Caco-2 (cell line): ENCODE measurements around the gene ARHGEF10L. TPM values are rescaled to one million over a fixed set of nuclear protein-coding genes. Genes with fewer than 3 reads are reported as not detected.

Source experiments
- BruUV-seq: library from RNA; stranded (reverse); fragments of 400-500 nt; replicated peaks from 2 replicates; lab custom pipeline; 2021; lab: Mats Ljungman, UMichigan
- CTCF ChIA-PET: fragments of 300-600 bp; sonication (Branson Sonifier 250); formaldehyde crosslinking; loops from one replicate; lab custom pipeline; 2022; ENCODE audit warnings: antibody characterized with exemption; lab: Charles Lee
- POLR2A ChIA-PET: fragments of 300-600 bp; sonication (Branson Sonifier 250); formaldehyde crosslinking; loops from one replicate; lab custom pipeline; 2022; ENCODE audit warnings: antibody characterized with exemption; lab: Charles Lee
- DNase-seq, 2 experiments: peaks; one replicate each; pipeline versions ENCODE4 v3.0.0 to v3.0.0-alpha.2; 2020 to 2022
- H3K27me3 ChIP-seq: replicated peaks from 2 replicates; pipeline ENCODE4 v1.6.0; 2011; ENCODE audit warnings: low read length; ENCODE audit not compliant: control insufficient read depth, insufficient read depth
- H3K36me3 ChIP-seq: 2 replicates; pipeline ENCODE4 v1.5.1; 2011; ENCODE audit warnings: low read length; ENCODE audit not compliant: control insufficient read depth, insufficient read depth
- H3K4me1 ChIP-seq: fragments of 250-450 bp; sonication (Bioruptor Pico); 2 replicates; pipeline ENCODE4 v1.5.1; 2020; ENCODE audit warnings: mild to moderate bottlenecking
- H3K4me3 ChIP-seq: 2 replicates; pipeline ENCODE4 v1.5.1; 2011; ENCODE audit warnings: low read depth, mild to moderate bottlenecking, control low read depth, low read length
- H3K9me3 ChIP-seq: fragments of 250-450 bp; sonication (Bioruptor Pico); 2 replicates; pipeline ENCODE4 v1.5.1; 2020; ENCODE audit warnings: mild to moderate bottlenecking, moderate library complexity
- H3K27ac Mint-ChIP-seq: one replicate; pipeline ENCODE4 v1.8.0; 2022; ENCODE audit warnings: mixed read lengths; ENCODE audit not compliant: unreplicated experiment
- H3K27me3 Mint-ChIP-seq: one replicate; pipeline ENCODE4 v1.8.0; 2022; ENCODE audit warnings: mixed read lengths; ENCODE audit not compliant: insufficient read depth, unreplicated experiment
- H3K36me3 Mint-ChIP-seq: one replicate; pipeline ENCODE4 v1.8.0; 2022; ENCODE audit warnings: mild to moderate bottlenecking, mixed read lengths; ENCODE audit not compliant: insufficient read depth, unreplicated experiment
- H3K4me1 Mint-ChIP-seq: one replicate; pipeline ENCODE4 v1.8.0; 2022; ENCODE audit warnings: low read depth, mixed read lengths; ENCODE audit not compliant: unreplicated experiment
- H3K4me3 Mint-ChIP-seq: one replicate; pipeline ENCODE4 v1.8.0; 2022; ENCODE audit warnings: mild to moderate bottlenecking, moderate library complexity, mixed read lengths; ENCODE audit not compliant: unreplicated experiment
- H3K9me3 Mint-ChIP-seq: one replicate; pipeline ENCODE4 v1.8.0; 2022; ENCODE audit warnings: mixed read lengths; ENCODE audit not compliant: unreplicated experiment
- intact Hi-C: fragments of 100-400 bp; cut with micrococcal nuclease; formaldehyde crosslinking; loops from one replicate; pipeline ENCODE4 v1.10.0; 2022; ENCODE audit not compliant: unreplicated experiment
- total RNA-seq: library from RNA; stranded (reverse); gene quantifications from 2 replicates; pipeline ENCODE4 v1.2.3, GENCODE V29; 2022
- TF ChIP-seq, protein P1 (sequence below), 2 experiments: fragments of 200-600 bp in 1 of 2; IDR thresholded peaks; 1 replicate in 1 of 2; 2 replicates in 1 of 2; pipeline versions ENCODE4 v1.5.1 to v1.8.0; 2011 to 2022; ENCODE audit warnings: antibody characterized with exemption in 1 of 2, control low read depth in 1 of 2, inconsistent platforms in 1 of 2, low read depth in 1 of 2, low read length in 1 of 2, mild to moderate bottlenecking in 1 of 2, moderate library complexity in 1 of 2; ENCODE audit not compliant: insufficient read depth in 1 of 2, severe bottlenecking in 1 of 2, unreplicated experiment in 1 of 2

ARHGEF10L gene
- total RNA-seq, 1 experiment from 2014 or later = 31.3 TPM

DNA sequence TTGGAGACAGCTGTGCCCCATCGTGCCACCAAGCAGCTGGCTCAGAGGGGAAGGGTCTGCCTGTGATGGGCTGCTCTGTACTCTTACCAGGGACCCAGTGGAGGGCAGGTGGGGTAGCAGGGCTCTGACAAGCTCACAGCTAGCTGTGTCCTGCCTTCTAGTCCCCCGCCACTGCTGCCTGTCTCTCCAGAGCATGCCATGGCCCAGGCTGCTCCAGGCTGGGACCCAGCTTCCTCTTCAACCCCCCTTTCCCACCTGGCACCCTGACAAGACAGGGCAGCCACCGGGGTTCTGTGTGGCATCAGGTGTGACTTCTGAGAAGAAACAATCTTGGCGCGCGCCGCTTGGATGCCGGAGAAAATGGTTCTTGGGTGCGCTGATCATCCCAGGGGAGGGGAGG lies 123.3 kb downstream of the ARHGEF10L start:
- H3K4me1 ChIP-seq = no peaks in the 10 kb centered on the region
- Mint-ChIP-seq H3K27ac (no peak overlapping the region), H3K9me3 (no peaks in the 10 kb centered on the region), H3K27me3 (no peaks in the 10 kb centered on the region), H3K4me1 (no peaks in the 10 kb centered on the region), H3K4me3 (no peak overlapping the region), H3K36me3 (peaks cover 21% of the 10 kb centered on the region)
- DNase-seq = no peak
- intact Hi-C loops = loop anchor here (5.0 kb wide), 1 partner anchor 165 kb away; no protein-coding TSS in a partner anchor
- no TSS peak for BruUV-seq
- no peaks in the 10 kb centered on the region for H3K27me3 ChIP-seq
- TF ChIP-seq, protein P1, sequence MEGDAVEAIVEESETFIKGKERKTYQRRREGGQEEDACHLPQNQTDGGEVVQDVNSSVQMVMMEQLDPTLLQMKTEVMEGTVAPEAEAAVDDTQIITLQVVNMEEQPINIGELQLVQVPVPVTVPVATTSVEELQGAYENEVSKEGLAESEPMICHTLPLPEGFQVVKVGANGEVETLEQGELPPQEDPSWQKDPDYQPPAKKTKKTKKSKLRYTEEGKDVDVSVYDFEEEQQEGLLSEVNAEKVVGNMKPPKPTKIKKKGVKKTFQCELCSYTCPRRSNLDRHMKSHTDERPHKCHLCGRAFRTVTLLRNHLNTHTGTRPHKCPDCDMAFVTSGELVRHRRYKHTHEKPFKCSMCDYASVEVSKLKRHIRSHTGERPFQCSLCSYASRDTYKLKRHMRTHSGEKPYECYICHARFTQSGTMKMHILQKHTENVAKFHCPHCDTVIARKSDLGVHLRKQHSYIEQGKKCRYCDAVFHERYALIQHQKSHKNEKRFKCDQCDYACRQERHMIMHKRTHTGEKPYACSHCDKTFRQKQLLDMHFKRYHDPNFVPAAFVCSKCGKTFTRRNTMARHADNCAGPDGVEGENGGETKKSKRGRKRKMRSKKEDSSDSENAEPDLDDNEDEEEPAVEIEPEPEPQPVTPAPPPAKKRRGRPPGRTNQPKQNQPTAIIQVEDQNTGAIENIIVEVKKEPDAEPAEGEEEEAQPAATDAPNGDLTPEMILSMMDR (IDR thresholded peaks at IDR 0.05; ENCODE audit: insufficient read depth in 1 of 2, low read depth in 1 of 2, low read length in 1 of 2, severe bottlenecking in 1 of 2, unreplicated experiment in 1 of 2) = no peak
- ChIA-PET CTCF (interaction anchor here (0.7 kb wide), 1 partner anchor 10 kb away, joined by 5 read pairs; no protein-coding TSS in a partner anchor), POLR2A (no interaction called here)
- H3K4me3 ChIP-seq = no peak overlapping the region
- no peaks in the 10 kb centered on the region; the same call in 1 of the 2 replicates for H3K36me3 ChIP-seq
- no peaks in the 10 kb centered on the region for H3K9me3 ChIP-seq

DNA sequence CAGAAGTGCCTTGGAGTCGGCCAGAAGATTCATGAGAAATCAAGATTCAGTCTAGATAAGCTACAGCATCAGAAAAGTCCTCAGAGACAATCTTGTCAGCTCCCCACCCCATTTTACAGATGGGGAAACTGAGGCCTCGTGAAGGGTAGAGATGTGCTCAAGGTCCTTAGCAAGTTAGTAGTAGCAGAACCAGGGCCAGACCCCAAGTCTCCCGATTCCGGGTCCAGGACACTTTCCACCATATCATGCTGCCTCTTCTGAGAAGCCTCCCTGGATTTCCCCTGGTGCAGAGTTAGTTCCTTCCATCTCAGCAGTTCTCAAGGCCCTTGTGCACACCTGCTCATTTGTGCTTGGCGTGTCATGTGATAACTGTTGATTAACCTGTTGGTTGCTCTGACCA lies 124.1 kb downstream of the ARHGEF10L start:
- no peak overlapping the region for H3K27ac Mint-ChIP-seq
- intact Hi-C loops = loop anchor here (5.0 kb wide), 1 partner anchor 164 kb away; no protein-coding TSS in a partner anchor

DNA sequence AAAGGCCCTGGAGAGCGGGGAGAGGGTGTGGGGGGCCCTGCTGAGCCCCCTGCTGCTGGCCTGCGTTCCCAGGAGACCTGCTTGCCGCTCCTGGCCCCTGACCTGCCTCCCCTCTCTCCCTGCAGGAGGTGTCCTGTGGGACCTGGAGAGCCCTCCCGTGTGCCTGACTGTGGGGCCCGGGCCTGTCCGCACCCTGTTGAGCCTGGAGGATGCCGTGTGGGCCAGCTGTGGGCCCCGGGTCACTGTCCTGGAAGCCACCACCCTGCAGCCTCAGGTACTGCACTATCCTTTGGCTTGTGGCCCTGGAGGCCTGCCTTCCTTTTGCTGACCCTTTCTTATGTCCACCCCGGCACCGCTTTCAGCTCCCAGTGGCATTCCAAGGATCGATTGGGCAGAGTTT lies 124.8 kb downstream of the ARHGEF10L start:
- ChIA-PET POLR2A (no interaction called here), CTCF (interaction anchor here (1.0 kb wide), 1 partner anchor 224 kb away, joined by 3 read pairs; no protein-coding TSS in a partner anchor)
- H3K27me3 Mint-ChIP-seq = no peaks in the 10 kb centered on the region
- TF ChIP-seq, protein P1 (IDR thresholded peaks at IDR 0.05; ENCODE audit: insufficient read depth in 1 of 2, low read depth in 1 of 2, low read length in 1 of 2, severe bottlenecking in 1 of 2, unreplicated experiment in 1 of 2) = no peak
- no peak overlapping the region for H3K4me3 Mint-ChIP-seq
- no peak overlapping the region for H3K27ac Mint-ChIP-seq
- no peaks in the 10 kb centered on the region for H3K4me1 ChIP-seq
- H3K9me3 ChIP-seq = no peaks in the 10 kb centered on the region
- intact Hi-C loops = loop anchor here (5.0 kb wide), 1 partner anchor 163 kb away; no protein-coding TSS in a partner anchor
- H3K4me1 Mint-ChIP-seq = no peaks in the 10 kb centered on the region
- no TSS peak for BruUV-seq
- H3K36me3 ChIP-seq = no peaks in the 10 kb centered on the region; the same call in 1 of the 2 replicates
- peaks cover 15% of the 10 kb centered on the region for H3K36me3 Mint-ChIP-seq
- DNase-seq = no peak
- no peaks in the 10 kb centered on the region for H3K9me3 Mint-ChIP-seq
- H3K27me3 ChIP-seq = no peaks in the 10 kb centered on the region
- no peak overlapping the region for H3K4me3 ChIP-seq

More for the DNA sequence above, 124.1 kb downstream of the ARHGEF10L start:
- BruUV-seq = no TSS peak
- no peaks in the 10 kb centered on the region for H3K9me3 ChIP-seq
- ChIA-PET POLR2A (no interaction called here), CTCF (interaction anchor here (0.7 kb wide), 2 partner anchors 33 to 166 kb away, joined by 3 read pairs; no protein-coding TSS in a partner anchor)
- H3K27me3 ChIP-seq = no peaks in the 10 kb centered on the region
- H3K27me3 Mint-ChIP-seq = no peaks in the 10 kb centered on the region
- no peak overlapping the region for H3K4me3 Mint-ChIP-seq
- no peak for DNase-seq
- no peaks in the 10 kb centered on the region for H3K4me1 ChIP-seq
- TF ChIP-seq, protein P1 (IDR thresholded peaks at IDR 0.05; ENCODE audit: insufficient read depth in 1 of 2, low read depth in 1 of 2, low read length in 1 of 2, severe bottlenecking in 1 of 2, unreplicated experiment in 1 of 2) = no peak
- H3K9me3 Mint-ChIP-seq = no peaks in the 10 kb centered on the region
- H3K4me3 ChIP-seq = no peak overlapping the region
- no peaks in the 10 kb centered on the region for H3K4me1 Mint-ChIP-seq
- peaks cover 18% of the 10 kb centered on the region for H3K36me3 Mint-ChIP-seq
- no peaks in the 10 kb centered on the region; the same call in 1 of the 2 replicates for H3K36me3 ChIP-seq
